Gastrocnemius medialis (tissue), 4 donors: ENCODE measurements around the gene NHLRC1.

ENCODE experiments used
- CTCF ChIP-seq, 5 experiments: fragments of 450-650 bp in 3 of 5; fragments of 200-600 bp in 2 of 5; sonication (generic) in 2 of 5; IDR thresholded peaks in 4 of 5; conservative IDR thresholded peaks in 1 of 5; 1 replicate in 4 of 5; 2 replicates in 1 of 5; pipeline ENCODE4 v1.5.1; 2016 to 2019; ENCODE audit warnings: antibody characterized with exemption in 5 of 5, mild to moderate bottlenecking in 3 of 5, moderate library complexity in 3 of 5
- POLR2A ChIP-seq, 2 donors: fragments of 450-650 bp; IDR thresholded peaks; one replicate each; pipeline ENCODE4 v1.6.1; 2017; ENCODE audit warnings: antibody characterized with exemption in 2 of 2, mild to moderate bottlenecking in 2 of 2, moderate library complexity in 2 of 2

GRCh38 chr6:18162401-18162800 is 39.9 kb upstream of the NHLRC1 start:
- TF ChIP-seq POLR2A (IDR thresholded peaks at IDR 0.05), result no peak
- TF ChIP-seq CTCF (IDR thresholded peaks at IDR 0.05 in 4 of 5, conservative IDR thresholded peaks at IDR 0.05 in 1 of 5), result no peak
